Fibroblast of mammary gland (primary cell): ENCODE data around the gene NCDN.

Experiments used
- DNase-seq: peaks from one replicate; pipeline ENCODE4 v3.0.0-alpha.2; 2010; ENCODE audit warnings: low read depth
- H3K4me3 ChIP-seq: 2 replicates; pipeline ENCODE4 v1.5.1; 2011; ENCODE audit warnings: low read depth, mild to moderate bottlenecking, low read length, moderate library complexity; ENCODE audit not compliant: control insufficient read depth
- TF ChIP-seq, protein P1 (sequence below): conservative IDR thresholded peaks from 2 replicates; pipeline ENCODE4 v1.5.1; 2011; ENCODE audit warnings: low read depth, low read length, inconsistent platforms; ENCODE audit not compliant: control insufficient read depth, insufficient read depth

NCDN gene

DNA sequence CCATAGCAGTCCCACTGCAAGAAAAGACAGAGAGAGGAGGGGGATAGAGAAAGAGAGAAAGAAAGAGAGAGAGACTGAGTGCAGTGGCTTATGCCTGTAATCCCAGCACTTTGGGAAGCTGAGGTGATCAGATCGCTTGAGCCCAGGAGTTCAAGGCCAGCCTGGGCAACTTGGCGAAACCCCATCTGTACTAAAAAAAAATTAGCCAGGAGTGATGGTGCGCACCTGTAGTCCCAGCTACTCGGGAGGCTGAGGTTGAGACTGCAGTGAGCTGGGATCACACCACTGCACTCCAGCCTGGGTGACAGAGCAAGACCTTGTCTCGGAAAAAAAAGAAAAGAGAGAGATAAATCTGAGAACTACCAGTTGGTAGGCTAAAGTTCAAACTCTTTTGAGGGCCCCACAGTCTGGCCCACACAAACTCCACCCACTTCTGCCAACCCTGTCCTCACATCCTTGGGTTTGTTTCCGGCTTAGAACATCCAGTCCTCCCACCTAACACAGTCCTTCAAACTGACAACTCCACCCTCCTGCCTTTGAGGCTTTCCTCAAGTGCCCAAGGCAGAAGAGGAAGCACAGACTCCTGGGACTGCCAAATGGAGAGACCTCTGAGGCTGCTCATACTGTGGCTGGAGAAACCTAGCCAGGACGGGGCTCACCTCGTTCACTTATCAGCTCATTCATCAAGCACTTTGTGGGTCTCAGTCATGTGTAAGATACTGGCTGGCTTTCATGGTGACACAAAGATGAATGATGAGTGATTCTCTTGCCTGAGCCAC lies 35.6 kb downstream of the NCDN start:
- TF ChIP-seq, protein P1, sequence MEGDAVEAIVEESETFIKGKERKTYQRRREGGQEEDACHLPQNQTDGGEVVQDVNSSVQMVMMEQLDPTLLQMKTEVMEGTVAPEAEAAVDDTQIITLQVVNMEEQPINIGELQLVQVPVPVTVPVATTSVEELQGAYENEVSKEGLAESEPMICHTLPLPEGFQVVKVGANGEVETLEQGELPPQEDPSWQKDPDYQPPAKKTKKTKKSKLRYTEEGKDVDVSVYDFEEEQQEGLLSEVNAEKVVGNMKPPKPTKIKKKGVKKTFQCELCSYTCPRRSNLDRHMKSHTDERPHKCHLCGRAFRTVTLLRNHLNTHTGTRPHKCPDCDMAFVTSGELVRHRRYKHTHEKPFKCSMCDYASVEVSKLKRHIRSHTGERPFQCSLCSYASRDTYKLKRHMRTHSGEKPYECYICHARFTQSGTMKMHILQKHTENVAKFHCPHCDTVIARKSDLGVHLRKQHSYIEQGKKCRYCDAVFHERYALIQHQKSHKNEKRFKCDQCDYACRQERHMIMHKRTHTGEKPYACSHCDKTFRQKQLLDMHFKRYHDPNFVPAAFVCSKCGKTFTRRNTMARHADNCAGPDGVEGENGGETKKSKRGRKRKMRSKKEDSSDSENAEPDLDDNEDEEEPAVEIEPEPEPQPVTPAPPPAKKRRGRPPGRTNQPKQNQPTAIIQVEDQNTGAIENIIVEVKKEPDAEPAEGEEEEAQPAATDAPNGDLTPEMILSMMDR, result no peak
- no peak for DNase-seq
- H3K4me3 ChIP-seq, result no peak overlapping the region

DNA sequence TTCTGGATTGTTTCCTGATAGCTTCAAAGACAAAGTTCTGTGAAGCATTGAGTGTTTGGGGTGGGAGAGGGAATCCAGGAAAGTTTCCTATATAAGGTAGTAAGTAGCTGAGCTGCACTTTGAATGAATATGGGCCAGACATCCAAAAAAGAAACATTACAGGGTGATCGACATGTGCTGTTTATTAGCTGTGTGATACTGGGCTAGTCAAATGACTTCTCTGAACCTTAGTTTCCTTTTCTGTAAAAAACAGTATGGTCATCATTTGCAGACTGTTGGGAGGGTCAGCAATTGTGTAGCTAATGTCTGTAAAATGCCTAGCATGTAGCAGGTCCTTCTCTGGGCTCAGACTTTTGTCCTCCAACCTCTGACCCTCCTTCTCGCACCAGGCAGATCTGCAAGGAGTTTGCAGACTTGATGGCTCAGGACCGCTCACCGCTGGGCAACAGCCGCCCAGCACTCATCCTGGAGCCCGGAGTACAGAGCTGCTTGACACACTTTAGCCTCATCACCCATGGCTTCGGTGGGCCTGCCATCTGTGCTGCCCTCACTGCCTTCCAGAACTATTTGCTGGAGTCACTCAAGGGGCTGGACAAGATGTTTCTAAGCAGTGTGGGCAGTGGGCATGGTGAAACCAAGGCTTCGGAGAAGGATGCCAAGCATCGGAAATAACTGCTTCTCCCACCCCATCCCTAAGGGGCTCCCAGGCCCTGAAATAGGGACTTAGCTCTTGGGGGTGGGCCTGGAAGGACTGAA lies 36.6 kb downstream of the NCDN start:
- TF ChIP-seq, protein P1, result no peak

DNA sequence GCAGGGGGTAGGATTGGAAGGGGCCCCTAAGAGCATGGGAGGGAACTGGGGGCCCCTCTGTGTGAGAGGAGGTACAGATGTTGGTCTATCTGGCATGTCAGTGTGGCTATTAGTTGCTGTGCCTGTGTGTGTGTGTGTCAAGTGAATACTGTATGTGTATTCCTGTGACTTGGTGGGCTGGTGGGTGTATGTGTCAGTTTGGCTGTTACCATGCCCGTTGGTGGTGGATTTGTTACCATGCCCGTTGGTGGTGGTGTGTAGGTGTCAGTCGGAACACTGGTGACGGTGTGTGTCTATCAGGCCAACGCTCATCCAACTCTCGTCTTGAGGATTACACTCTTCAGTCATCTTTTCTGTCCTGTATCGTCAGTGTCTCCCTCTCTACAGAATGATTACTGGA lies 38.1 kb downstream of the NCDN start:
- no peak for DNase-seq
- TF ChIP-seq, protein P1, result no peak
- no peak overlapping the region for H3K4me3 ChIP-seq

More for the DNA sequence above, 36.6 kb downstream of the NCDN start:
- H3K4me3 ChIP-seq, result no peak overlapping the region
- DNase-seq, result no peak

DNA sequence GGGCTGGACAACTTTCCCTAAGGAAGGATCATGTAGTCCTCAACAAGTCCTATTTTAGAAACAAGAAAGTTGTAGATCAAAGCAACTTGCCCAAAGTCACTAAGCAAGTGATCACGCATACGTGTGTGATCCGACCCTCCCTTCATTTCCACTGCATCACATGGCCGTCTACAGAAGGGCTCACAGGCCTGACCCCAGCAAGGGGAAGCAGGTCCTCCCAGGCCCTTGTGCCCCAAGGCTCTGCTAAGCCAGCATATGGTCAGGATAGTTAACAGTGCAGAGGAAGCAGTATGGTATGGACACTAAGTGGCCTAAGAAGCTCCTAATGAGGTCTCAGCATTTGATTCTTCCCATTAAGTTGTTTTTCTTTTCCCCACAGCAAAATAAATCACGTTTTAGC lies 40.3 kb downstream of the NCDN start:
- H3K4me3 ChIP-seq, result no peak overlapping the region
- TF ChIP-seq, protein P1, result no peak
- no peak for DNase-seq

DNA sequence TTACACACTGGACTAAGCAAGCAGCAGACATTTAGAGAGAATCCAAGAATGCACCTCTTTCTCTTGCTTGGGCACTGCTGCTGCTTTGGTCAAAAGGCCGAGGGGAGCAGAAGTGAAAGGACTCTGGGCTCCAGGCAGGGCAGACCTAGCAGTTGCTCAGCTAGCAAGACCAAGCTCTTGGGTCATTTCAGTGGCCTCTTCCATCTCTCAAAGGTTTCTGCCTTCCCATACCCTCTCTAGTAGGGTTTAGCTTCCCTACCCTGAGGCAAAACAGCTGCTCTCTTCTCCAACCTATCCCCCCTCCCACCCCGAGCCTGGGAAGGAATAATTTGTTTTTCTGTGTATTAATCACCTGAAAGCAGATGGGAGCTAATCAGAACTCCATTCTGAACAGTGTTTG lies 41.3 kb downstream of the NCDN start:
- TF ChIP-seq, protein P1, result no peak

DNA sequence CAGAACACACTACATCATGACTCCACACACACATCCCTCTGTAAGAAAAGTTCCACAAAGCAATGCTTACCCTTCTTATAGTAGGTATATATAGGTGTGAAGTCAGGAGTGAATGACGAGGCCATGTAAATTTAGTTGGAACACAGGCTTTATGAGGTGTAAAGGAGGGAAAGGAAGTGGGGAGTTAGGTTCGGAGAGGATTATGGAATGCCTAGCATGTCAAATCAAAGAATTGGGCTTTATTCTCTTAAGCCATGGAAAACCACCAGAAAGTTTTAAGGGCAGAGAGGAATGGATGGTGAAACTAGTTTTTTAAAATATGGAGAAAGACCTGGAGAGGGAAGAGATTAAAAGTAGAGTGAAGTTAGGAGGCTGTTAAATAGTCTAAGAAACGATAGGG lies 41.8 kb downstream of the NCDN start:
- no peak for DNase-seq
- H3K4me3 ChIP-seq, result no peak overlapping the region
- TF ChIP-seq, protein P1, result no peak

More for the DNA sequence above, 41.3 kb downstream of the NCDN start:
- no peak overlapping the region for H3K4me3 ChIP-seq
- no peak for DNase-seq
